ENCODE results near the gene RAMACL.

GRCh38 chr6:166563805-166564204, 22.7 kb downstream of the RAMACL start:
- TF ChIP-seq CTCF (conservative IDR thresholded peaks at IDR 0.05; ENCODE audit: low read depth, low read length) (no peak), EZH2 (IDR thresholded peaks at IDR 0.05; ENCODE audit: borderline replicate concordance, low read depth, low read length, poor library complexity, severe bottlenecking) (no peak)

Data from A673 (cell line).